DMS153 treated with DMSO at 0.1 percent for 48 hours (cell line): ENCODE results near the gene CYP24A1.

Source experiments
- DNase-seq: peaks from one replicate; lab custom pipeline; 2025; ENCODE audit not compliant: unreplicated experiment; lab: John Stamatoyannopoulos, UW

CYP24A1 gene

DNA sequence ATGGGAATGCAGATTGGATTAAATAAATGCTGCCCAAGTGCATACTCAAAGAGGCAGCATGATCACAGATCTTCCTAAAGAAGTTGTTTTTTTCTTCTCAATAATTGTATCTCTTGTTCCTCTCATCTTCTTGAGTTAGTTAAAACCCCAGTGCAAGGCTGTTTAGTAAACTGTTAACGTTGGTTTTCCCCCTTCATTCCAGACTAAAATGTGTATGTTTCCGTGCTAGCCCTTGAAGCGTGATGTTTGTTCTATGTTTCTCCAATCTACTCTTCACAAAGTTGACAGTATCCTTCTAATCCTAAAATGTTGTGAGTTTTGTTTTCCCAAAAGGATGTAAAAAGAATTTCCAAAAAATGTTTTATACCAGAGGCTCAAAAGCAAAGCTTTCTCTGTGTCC is 15.6 kb downstream of the CYP24A1 start:
- DNase-seq: no peak

DNA sequence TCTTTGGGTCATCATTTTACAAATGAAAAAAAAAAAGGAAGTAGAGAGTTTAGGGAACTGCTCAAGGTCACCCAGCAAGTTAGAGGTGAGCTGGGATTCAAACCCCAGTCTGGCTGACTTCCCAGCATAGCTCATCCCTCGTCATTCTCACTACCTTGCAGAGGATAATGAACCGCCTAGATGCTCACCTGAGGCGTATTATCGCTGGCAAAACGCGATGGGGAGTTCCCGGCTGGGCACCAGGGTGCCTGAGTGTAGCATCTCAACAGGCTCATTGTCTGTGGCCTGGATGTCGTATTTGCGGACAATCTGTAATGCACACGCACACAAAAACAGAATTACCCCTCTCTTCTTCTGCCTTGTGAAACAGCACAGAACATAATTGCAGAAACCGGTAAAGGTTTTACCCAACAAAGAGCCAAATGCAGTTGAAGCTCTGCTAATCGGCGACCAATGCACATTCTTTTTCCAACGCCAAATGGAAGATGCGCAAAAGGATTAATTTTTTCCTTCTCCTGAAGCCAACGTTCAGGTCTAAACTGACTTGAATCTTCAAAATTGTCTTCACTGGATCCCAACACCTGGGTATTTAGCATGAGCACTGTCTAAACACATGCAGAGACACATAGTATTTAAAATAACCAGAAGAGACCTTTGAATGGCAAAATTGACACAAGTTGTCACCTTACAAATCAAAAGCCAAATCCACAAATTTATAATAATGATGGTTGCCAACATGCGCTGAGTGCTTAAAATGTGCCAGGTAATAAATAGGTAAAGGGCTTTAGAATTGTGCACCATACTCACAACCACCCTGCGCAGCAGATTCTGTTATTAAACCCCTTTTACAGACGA is 16.6 kb downstream of the CYP24A1 start:
- DNase-seq: no peak

DNA sequence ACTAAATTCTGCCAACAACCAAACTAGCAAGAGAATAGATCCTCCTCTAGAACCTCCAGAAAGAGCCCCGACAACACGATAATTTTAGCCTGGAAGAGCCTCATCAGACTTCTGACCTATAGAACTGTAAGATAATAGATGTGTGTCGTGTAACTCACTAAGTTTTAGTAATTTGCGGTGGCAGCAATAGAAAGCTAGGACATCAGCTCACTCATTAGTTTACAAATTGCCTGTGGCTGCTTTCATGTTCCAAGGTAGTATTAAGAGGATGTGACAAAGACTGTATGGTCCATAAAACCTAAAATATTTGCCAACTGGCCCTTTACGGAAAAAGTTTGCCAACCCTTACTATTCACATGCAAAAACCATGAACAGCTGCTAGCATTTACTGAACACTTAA is 17.3 kb downstream of the CYP24A1 start:
- no peak for DNase-seq

DNA sequence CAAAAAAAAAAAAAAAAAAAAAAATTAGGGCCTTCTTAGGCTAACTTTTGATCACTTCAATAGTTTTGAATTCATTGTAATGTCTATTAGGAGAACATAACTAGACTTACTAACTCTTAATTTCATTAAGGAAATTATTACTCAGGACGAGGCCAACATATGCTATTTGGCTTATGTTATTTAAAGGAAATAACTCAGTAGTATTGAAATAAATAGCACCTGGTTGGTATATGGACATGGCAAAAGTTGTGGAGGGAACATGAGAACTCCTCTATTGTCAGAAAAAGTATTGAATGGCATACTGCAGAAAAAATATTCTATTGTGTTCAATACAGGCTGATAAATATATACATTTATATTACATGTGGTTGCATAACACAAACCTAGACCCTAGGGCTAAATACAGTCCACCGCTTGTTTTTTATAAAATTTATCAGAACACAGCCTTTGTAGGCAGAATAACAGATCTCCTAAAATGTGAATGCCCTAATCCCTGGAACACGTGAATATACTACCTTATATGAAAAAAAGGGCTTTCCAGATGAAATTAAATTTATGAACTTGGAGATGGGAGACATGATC is 18.0 kb downstream of the CYP24A1 start:
- DNase-seq: no peak

DNA sequence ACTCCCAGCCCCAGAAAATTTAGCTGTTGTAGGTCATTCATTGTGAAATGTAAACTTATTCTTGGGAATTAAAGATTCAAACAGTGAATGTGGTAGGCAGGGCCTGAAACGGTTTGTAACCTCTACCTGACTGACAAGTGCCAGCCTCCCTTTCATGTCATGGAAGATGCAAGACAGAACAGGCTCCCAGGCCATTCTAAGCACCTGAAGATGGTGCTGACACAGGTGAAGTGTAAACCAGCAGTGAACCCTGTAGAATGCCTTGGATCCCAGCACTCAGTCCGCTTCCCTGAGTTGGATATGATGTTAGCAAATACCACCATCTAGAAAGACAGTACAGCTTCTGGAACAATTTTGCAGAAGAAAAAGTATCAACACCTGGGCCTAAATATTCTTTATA is 19.3 kb downstream of the CYP24A1 start:
- DNase-seq: no peak

DNA sequence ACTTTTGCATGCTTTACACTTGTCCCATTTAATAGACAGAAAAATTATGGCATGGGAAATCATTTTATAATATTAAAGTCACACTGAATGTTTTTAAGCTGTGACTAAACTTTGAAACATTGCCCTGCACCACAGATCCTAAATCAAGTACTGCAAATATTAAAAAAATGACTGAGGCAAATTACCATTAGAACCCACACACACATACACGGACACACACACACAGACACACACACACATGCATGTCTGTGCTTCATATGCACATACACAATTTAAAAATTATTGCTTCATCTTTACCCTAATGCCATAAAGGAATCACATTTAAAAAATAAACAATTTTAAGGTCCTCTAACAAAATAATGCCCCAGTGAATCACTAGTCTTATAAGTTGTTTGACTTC is 19.9 kb downstream of the CYP24A1 start:
- no peak for DNase-seq

DNA sequence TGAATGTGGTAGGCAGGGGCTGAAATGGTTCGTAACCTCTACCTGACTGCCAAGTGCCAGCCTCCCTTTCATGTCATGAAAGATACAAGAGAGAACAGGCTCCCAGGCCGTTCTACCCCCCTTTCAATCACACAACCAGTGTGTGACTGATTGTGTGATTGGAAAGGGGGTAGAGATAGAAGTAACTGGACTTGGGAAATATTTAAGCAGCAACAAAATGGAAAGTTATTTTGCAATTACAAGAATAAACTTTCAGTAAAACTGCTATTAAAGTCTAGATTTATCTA is 20.8 kb downstream of the CYP24A1 start:
- DNase-seq: no peak

DNA sequence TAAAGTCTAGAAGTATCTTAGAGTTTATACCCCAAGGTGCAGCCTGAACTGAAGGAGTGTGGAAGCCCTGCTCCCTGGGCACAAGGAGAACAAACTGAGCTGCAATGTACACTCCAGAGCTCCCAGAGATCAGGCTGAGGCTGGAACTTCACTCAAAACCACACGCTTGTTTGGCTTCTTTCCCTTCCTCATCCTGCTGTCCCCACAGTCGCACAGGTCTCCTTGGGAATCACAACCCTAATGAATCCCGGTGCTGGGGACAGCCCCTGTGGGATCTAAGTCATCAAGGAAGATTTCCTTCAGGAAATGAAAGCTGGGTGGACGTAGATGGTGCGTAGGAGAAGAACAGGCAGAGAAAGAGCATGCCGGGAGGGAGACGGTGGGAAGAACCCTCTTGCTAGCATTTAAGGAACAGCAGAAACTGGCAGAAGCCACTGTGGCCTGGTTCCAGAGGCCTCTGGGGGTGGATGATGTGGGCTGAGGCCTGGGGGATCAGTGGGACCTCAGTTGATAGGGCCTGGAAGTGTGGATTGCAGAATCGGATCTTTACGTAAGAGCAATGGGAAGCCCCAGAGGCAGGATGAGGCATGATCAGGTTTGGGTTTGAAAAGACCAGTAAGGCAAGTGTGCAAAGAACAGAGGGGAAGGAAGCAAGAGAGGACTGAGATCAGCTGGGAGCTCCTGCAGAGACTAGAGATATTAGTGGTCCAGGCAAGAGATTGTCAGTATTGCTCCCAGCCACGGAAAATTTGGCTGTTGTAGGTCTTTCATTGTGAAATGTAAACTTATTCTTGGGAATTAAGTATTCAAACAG is 21.4 kb downstream of the CYP24A1 start:
- no peak for DNase-seq

DNA sequence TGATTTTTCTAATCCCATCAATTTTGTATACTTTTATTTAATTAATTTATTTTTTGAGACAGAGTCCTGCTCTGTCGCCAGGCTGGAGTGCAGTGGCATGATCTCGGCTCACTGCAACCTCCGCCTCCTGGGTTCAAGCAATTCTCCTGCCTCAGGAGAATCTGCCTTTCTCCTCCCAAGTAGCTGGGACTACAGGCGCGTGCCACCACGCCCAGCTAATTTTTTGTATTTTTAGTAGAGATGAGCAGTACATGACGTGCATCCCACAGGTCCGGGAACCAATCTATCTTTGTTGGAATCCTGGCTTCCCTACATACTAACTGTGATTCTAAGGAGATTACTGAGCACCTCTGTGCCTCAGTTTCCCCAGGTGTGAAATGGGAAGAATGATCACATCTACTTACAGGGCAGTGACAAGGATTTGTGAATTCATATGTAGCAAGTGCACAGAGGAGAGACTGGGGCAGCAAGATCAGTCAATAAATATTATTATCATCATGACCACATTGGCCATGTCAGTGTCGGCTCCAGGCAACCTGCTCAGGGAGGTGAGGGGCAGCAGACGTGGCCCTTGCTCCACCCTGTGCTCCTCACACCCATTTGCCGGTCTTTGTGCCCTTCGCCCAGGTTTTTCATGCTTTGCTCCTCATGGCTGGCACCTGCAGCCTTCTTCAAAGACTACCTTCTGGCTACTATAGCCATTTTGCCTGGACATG is 22.1 kb downstream of the CYP24A1 start:
- no peak for DNase-seq

DNA sequence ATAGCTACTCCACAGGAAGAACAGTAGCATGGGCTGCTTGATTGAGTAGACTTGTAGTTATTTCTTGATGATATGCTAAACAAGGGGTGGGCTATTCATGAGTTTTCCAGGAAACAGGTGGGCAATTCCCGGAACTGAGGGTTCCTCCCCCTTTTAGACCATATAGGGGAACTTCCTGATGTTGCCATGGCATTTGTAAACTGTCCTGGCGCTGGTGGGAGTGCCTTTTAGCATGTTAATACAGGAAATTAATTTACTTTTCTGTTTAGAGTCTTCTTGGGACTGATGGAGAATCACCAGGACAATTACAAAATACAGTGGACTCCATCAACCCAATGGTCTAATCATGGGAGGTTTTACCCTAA is 22.7 kb downstream of the CYP24A1 start:
- no peak for DNase-seq

DNA sequence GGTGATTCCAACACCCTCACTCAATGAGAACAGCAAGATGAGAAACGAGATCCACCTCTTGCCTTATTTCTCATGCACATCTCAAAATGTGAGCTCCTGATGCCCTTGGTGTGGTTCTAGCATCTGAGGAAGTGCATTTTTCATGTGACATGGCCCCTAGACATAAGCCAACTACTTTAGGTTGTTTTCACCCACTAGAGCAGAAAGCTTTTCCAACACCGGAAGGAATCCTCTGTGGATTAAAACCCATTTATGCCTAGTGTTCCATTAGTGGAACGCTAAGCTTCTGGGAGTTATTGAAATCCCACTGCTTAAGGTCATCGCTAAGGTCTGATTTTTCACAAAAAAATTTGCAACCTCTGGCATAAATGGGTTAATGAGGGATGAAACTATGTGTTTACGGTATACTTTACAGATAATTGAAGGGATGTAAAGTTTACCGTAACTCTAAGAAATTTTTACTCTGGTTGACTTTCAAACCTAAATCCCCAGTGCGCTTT is 24.0 kb downstream of the CYP24A1 start:
- DNase-seq: no peak

DNA sequence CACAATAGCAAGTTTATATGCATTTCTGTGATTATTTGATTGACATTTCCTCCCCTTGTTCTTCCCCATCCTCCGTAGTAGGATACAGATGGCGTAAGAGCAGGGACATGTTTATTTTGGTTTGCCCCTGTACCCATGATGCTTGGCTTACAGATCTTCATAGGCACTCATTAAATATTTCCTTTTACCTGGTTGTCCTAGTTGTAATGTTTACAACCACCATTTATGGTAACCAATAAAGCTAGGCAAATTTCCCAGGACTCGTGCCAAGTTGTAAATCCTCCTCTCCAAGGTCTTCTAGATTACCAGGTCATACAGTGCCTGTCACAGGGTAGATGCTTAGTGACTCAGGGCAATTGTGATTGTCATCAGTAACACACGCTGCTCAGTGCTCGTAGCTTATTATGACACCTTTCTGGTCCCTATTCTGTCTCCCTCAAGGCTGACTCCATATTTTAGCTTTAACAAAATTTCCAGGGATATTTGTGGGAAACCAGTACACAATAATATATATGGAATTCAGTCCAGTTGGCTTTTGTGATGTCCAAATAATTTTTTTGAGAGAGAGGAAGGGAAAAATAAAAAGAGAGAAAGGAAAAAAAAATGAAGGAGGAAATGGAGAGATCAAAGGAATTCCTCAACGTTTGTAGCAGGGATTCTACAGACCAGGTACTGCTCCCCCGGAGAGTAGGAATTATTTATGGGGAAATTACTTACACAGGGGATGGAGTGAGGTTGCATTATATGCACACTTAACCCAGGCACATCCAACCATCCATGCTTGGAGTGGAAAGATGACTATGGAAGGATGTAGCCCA is 24.6 kb downstream of the CYP24A1 start:
- DNase-seq: peak; percentile 94

DNA sequence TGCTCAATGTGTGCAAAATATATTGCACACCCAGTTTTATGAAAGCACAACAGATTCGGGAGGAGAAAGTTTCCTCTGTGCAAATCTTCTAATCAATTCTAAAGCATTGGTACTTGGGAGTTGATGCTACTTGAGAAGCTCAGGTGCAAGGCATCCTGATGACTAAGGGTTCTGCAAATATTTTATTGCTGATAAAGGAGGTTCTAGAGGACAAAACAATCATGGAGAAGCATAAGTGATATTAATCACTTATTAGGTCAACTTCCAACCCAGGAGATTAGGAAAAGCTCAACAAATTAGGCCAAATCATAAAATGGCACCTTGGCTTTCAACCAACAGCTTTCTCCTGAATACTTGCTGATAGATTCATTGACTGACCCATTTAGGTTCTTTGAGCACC is 27.1 kb downstream of the CYP24A1 start:
- DNase-seq: no peak

DNA sequence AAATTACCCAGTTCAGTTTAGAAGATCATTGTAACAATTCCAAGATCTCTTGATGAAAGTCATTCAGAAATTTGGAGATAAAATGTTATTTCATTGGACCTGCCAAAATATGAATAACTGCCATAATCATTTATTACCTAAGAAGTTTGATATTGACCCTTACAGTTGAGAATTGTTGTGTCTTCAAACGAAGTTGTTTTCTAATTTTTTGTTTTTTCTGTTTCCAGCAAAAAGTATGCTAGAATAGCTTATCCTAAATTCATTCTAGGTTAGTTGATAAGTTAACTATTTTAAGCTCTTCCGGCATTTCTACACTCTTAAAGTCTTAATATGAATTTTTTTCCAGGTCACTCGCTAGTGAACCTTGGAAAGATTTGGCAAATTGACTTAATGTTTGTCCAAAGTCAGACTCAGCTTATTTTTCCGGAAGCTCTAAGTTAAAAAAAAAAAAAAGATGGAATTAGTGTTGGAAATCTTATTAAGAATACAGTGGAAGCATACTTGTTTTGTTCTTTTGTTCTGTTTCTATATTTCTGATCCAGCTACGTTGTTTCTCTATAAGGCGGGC is 28.9 kb downstream of the CYP24A1 start:
- no peak for DNase-seq

DNA sequence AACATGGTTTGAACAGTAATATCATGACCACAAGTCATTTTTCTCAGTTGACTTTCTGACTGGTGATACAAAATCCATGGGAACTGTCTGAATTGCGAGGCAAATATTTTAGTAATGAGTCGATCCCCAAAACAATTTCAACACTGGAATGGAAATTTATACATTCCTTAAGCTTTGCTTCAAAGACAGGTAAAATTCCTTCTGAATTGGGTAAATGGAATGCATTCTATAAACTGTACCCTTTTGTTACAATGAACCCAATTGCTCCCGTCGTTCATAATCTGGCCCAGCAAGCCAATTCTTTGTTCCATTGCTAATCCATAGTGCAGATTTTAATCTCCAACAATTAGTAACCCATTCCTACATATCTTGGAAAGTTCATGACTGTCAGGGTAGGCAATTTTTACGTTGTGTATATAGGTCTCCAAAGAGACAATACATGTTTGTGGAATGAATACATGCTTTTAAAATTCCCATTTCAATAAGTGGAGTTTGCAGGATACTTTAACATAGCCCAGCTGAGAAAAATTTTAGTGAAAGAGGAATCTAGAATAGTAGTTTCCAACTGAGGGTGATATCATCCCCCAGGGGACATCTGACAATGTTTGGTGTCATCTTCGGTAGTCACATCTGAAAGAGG is 32.7 kb downstream of the CYP24A1 start:
- no peak for DNase-seq

DNA sequence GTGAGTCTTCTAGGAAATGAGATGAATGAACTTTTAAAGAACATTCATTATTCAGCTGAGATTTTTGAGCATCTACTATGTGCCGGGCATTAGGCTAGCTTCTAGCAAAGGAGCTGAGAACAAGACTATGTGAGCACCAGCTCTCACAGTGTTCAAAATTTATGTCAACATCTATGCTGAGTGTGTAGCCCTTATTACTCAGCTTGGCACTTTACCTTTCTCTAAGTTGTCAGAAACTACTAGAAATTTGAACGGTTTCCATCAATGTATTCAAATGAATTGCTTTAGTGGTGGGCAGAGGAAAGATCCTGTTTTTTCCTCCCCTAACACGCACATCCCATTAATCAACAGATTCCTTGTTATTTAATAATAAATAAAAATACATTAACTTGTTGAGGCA is 33.3 kb downstream of the CYP24A1 start:
- no peak for DNase-seq

DNA sequence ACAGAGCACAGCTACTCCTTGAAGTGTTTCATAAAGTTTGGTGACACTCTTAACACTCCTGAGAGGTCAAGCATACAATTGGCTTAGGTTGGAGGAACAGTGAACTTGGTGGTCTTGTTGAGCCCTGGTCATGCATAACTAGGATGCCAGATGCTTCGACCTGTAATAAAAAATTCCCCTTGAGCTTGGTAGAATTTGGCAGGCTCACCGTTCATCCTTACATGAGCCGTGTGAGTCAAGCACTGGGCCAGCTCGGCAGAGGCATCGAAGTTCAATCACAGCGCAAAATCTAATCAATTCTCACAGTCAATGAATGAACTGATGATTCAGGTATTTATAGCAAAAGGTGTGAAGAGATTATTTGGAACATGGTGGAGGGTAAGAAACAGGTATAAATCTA is 33.7 kb downstream of the CYP24A1 start:
- DNase-seq: no peak

DNA sequence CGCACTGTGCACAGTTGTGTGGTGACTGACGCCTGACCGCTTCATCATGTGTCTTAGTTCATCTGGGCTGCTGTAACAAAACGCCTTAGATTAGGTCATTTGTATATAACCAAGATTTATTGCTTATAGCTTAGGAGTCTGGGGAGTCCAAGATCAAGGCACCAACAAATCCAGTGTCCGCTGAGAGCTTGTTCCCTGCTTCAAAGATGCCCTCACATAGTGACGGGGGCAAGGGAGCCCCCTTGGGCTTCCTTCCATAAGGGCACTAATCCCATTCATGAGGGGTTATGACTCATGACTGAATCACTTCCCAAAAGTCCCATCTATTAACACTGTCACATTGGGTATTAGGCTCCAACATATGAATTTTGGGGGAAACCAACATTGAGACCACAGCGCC is 34.6 kb downstream of the CYP24A1 start:
- DNase-seq: no peak

DNA sequence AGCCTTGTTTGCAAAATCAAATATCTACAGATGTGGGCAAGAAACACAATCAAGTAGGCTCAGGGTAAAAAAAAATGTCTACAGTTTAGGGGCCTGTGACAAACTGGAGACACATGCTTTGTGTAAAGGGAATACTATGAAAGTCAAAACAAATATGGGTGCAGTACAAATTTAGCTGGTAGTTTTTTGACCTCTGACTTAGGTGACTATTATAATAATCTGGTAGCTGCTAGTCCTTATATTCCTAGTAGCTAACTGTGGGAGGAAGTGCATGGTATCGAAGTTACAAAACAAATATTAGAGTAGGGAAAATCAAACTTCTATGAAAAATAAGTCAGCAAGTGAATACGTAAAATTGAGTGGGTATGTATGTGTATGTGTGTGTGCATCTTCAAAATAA is 35.4 kb downstream of the CYP24A1 start:
- DNase-seq: no peak

DNA sequence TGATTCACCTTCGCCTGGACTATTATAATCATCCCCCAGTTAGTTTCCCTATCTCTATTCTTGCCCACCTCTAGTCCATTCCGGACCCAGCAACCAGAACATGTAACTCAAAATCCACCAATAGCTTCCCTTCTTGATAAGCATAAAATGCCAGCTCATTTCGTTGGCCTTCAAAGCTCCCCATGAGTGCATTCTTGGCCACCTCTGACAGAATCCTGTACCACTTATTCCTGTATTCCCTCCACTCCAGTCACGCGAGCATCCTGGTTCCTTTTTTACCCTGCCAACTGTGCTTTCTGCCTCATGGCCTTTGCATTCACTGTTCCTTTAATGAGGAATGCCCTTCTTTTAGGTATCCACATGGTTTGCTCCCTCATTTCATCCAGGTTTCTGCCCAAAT is 36.7 kb downstream of the CYP24A1 start:
- DNase-seq: no peak
